Sciatic nerve (tissue), 2 donors: ENCODE results near the gene PCSK9. TPM values are rescaled to one million over a fixed set of nuclear protein-coding genes. Genes with fewer than 3 reads are reported as not detected.
A peak's percentile ranks its signal among the peaks of the same experiment; 100 is the strongest.

Experiments used
- ATAC-seq: fragments of 200-7000 bp; cut with Tn5 transposase; one replicate; pipeline ENCODE4 v1.9.1; 2020; ENCODE audit warnings: mild to moderate bottlenecking, moderate library complexity
- DNase-seq: peaks from one replicate; pipeline ENCODE4 v3.0.0-alpha.2; 2020; ENCODE audit warnings: low spot score
- intact Hi-C: fragments of 100-400 bp; cut with DNase I; formaldehyde crosslinking; loops from one replicate; pipeline ENCODE4 v1.14.2; 2022
- total RNA-seq: library from RNA; stranded (reverse); fragmentation: NEBNext Ultra II Directional; extraction: Animal tissue kit (Norgen Biotek cat#: 25700); gene quantifications from one replicate; pipeline ENCODE4 v1.2.1, GENCODE V29; 2021
- donor health status: DM: no; HTN: no; CAD: no.
- donor health status: DM: no; HTN: no; CAD: no.

Gene PCSK9
- 8.6 TPM for total RNA-seq

DNA sequence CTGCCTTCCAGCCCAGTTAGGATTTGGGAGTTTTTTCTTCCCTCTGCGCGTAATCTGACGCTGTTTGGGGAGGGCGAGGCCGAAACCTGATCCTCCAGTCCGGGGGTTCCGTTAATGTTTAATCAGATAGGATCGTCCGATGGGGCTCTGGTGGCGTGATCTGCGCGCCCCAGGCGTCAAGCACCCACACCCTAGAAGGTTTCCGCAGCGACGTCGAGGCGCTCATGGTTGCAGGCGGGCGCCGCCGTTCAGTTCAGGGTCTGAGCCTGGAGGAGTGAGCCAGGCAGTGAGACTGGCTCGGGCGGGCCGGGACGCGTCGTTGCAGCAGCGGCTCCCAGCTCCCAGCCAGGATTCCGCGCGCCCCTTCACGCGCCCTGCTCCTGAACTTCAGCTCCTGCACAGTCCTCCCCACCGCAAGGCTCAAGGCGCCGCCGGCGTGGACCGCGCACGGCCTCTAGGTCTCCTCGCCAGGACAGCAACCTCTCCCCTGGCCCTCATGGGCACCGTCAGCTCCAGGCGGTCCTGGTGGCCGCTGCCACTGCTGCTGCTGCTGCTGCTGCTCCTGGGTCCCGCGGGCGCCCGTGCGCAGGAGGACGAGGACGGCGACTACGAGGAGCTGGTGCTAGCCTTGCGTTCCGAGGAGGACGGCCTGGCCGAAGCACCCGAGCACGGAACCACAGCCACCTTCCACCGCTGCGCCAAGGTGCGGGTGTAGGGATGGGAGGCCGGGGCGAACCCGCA is at the start of gene PCSK9:
TSS of gene PCSK9 (plus strand) at position 207 of the 741 bp plus-strand sequence. CDS start at position 497, 290 bp downstream.
- ATAC-seq (peak; percentile 72), DNase-seq (no peak)
- intact Hi-C loops = no loop called here

GRCh38 chr1:54989968-54990810 is 49.2 kb upstream of the PCSK9 start:
- no peak for DNase-seq
- ATAC-seq = no peak
- intact Hi-C loops = loop anchor here (10.0 kb wide), 1 partner anchor 45 kb away; no protein-coding TSS in a partner anchor

DNA sequence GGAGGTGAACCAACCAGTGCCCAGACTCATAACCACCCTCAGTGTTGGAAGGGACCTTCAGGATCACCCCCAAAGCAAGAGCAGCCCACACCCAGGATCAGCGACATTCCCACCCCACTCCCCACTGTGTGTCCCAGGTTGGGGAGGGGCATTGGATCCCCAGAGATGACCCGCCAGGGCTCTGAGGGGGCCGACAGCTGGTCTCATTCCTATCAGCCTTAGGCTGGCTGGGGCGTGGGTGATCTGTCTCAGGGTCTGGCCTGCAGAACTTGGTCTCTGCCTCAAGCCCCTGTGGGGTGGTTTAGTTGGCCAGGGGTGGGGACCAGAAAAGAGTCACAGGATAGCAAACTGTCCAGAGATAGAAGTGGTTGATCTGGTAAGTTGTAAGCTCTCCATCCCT is 48.4 kb upstream of the PCSK9 start:
- DNase-seq (no peak), ATAC-seq (no peak)
- intact Hi-C loops = loop anchor here (10.0 kb wide), 1 partner anchor 46 kb away; no protein-coding TSS in a partner anchor

DNA sequence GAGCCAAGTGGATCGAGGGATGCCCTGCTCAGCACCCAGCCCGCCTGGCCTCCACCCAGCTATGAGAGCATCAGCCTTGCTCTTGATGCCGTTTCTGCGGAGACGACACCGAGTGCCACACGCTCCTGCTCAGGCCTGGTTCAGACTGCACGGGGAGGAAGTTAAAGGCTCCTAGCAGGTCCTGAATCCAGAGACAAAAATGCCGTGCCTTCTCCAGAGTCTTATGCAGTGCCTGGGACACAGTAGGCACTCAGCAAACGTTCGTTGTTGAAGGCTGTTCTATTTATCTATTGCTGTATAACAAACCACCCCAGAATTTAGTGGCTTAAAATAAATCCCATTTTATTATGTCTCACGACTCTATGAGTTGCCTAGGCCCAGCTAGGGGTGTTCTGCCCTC is 47.4 kb upstream of the PCSK9 start:
- ATAC-seq (no peak), DNase-seq (no peak)
- intact Hi-C loops = loop anchor here (10.0 kb wide), 1 partner anchor 47 kb away; no protein-coding TSS in a partner anchor

GRCh38 chr1:54993140-54993539 is 46.2 kb upstream of the PCSK9 start:
- intact Hi-C loops = loop anchor here (10.0 kb wide), 1 partner anchor 48 kb away; no protein-coding TSS in a partner anchor
- DNase-seq (no peak), ATAC-seq (no peak)

DNA sequence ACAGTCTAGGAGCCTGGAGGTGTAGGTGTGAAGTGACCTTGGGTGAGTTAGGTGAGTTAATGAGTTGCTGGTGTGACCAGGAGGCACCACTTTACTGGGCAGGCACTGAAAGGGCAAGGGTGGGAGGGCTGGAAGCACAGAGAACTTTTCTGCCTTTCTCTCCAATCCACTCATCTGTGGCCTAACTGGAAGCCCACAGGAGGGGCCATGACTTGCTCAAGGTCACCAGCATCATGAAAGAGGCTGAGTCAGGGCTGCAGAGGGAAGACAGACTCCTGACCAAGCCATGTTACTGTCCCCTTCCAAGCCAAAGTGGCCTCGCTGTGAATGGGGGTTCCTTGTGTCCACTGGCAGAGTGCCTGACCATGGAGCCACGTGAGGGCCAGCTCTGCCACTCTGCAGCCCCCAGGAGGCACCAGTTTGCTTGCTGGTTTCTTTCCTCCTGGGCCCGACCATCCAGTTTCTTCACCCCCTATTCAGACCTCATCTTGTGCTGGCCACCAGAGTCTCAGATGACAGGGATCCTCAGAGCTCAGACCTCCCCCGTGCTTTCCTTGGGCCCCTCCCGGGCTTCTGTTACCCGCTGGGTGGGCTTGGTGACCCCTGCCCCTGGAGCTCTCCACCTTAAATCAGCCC is 44.9 kb upstream of the PCSK9 start:
- no peak for ATAC-seq
- intact Hi-C loops = loop anchor here (10.0 kb wide), 1 partner anchor 50 kb away; no protein-coding TSS in a partner anchor
- no peak for DNase-seq

DNA sequence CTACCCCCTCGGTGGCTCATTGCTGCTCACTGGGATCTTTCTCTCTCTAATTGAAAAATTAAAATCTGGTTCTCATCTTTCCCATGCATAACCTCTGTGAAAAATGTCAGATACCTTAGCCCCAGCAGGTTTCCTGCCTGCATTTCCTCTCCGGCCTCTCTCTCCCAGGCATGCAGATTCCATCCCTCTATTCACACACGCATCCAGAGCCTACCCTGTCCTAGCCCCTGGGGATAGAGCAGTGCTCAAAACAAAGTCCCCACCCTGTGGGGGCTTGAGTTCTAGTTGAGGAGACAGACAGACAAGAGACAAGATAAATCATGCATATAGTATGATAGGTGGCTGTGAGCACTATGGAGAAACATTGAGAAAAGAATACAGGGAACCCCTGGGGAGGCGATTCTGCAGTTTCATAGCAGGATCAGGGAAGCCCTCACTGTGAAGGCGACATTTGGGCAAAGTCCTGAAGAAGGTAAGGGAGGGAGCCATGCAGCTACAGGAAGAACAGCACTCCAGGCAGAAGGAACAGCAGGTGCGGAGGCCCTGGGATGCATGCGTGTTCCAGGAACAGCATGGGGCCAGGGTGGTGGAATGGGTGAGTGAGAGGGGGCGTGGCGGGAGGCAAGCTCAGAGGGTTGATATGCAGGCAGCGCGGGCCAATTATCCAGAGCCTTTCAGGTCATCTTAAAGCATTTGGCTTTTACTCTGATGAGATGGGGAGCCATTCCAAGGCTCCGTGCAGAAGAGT is 44.2 kb upstream of the PCSK9 start:
- ATAC-seq (no peak), DNase-seq (no peak)
- intact Hi-C loops = loop anchor here (10.0 kb wide), 1 partner anchor 50 kb away; no protein-coding TSS in a partner anchor

- intact Hi-C loops = loop anchor here (10.0 kb wide), 1 partner anchor 51 kb away; no protein-coding TSS in a partner anchor
- DNase-seq (no peak), ATAC-seq (no peak)
Observed at GRCh38 chr1:54995835-54996234, 43.5 kb upstream of the PCSK9 start.

GRCh38 chr1:54996359-54996868 is 42.9 kb upstream of the PCSK9 start:
- peak; percentile 88 for ATAC-seq

GRCh38 chr1:54996869-54997710 is 42.3 kb upstream of the PCSK9 start:
- no peak for DNase-seq
- no peak for ATAC-seq
- intact Hi-C loops = loop anchor here (10.0 kb wide), 1 partner anchor 52 kb away; no protein-coding TSS in a partner anchor

More at GRCh38 chr1:54996359-54996868, 42.9 kb upstream of the PCSK9 start:
- DNase-seq = peak; percentile 85
- intact Hi-C loops = loop anchor here (10.0 kb wide), 1 partner anchor 52 kb away; no protein-coding TSS in a partner anchor

DNA sequence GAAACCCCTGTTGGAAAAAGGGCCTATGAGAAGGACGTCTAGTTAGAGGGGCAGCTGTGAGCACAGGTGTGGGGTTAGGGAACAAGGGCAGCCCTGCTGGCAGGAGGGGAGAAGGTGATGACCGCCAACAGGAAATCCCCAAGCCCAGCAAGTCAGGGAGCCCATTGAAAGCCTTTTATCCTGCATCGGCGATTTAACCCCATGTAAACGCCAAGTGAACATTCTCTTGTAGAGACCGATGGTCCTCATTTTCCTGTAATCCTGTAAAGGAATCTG is 41.7 kb upstream of the PCSK9 start:
- intact Hi-C loops = loop anchor here (10.0 kb wide), 1 partner anchor 53 kb away; no protein-coding TSS in a partner anchor
- DNase-seq (no peak), ATAC-seq (no peak)

DNA sequence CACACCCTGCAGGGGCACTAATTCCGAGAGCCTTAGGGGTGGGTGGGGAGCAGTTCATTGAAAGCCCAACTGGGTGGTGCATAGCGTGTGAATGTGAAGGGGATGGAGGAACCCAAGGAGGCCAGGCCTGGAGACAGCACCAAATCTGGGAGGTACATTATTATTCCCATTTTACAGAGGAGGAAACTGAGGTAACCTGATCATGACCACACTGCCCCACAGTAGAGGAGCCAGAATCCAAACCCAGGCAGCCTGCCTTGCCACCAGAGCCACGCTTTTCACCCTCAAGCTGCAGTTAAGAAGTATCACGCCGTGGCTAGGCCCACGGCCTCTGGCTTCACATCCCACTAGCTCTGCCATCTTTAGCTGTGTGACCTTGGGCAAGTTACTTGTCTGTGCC is 41.2 kb upstream of the PCSK9 start:
- intact Hi-C loops = loop anchor here (10.0 kb wide), 1 partner anchor 53 kb away; no protein-coding TSS in a partner anchor
- DNase-seq (no peak), ATAC-seq (no peak)

- ATAC-seq = no peak
- no peak for DNase-seq
- intact Hi-C loops = loop anchor here (10.0 kb wide), 1 partner anchor 54 kb away; no protein-coding TSS in a partner anchor
Observed at GRCh38 chr1:54998677-54999076, 40.7 kb upstream of the PCSK9 start, which contains the start of gene BSND. BSND (plus strand) TSS chr1:54998933; CDS start chr1:54999187, 254 bp downstream.

- DNase-seq (no peak), ATAC-seq (no peak)
- intact Hi-C loops = no loop called here
Observed at GRCh38 chr1:55000110-55001085, 39.0 kb upstream of the PCSK9 start.

GRCh38 chr1:55001311-55001710 is 38.0 kb upstream of the PCSK9 start:
- DNase-seq (no peak), ATAC-seq (no peak)
- intact Hi-C loops = no loop called here

- intact Hi-C loops = no loop called here
- no peak for DNase-seq
- ATAC-seq = no peak
Observed at GRCh38 chr1:55002686-55003085, 36.7 kb upstream of the PCSK9 start.
